HG02840 (cell line): ENCODE data around the gene CPNE2.
"Not testable (repeated sequence)": the region's sequence is repeated elsewhere in the genome, so short reads cannot be mapped to it uniquely, and the experiment has no call there.

ENCODE experiments used
- ATAC-seq: cut with Tn5 transposase; IDR thresholded peaks from one replicate; pipeline ENCODE4 v1.9.1; 2021; ENCODE audit warnings: mild to moderate bottlenecking, moderate library complexity, moderate number of reproducible peaks; ENCODE audit not compliant: unreplicated experiment, low FRiP score

CPNE2 gene

DNA sequence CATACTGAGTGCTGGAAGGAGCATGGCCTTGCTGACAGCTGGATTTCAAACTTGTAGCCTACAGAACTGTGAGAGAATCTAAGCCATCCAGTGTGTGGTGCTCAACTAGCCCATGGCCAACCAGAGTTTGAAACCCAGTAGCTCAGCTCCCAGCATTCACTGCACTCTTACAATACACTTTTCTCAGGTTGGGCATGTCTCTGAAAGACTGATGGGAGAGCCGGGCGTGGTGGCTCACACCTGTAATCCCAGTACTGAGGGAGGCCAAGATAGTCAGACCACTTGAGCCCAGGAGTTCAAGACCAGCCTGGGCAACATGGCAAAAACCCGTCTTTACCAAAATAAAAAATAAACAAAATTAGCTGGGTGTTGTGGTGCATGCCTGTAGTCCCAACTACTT is 3.8 kb downstream of the CPNE2 start:
- ATAC-seq, result no peak

DNA sequence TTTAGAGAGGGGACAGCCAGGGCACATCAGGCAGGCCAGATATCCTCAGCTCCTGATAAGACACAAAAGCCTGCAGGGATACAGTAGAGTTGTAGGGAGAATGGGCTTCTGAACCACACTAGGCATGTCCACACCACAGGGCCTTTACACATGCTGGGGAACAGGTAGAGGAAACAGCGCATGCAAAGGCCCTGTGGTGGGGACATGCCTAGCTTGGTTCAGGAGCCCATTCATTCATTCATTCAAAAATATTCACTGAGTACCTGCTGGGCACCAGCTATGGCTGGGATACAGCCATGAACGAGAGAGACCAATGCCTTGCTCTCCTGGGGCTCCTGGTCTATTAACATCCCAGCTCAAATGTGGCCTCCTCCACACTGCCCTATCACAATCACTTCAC is 4.4 kb downstream of the CPNE2 start:
- no peak for ATAC-seq

DNA sequence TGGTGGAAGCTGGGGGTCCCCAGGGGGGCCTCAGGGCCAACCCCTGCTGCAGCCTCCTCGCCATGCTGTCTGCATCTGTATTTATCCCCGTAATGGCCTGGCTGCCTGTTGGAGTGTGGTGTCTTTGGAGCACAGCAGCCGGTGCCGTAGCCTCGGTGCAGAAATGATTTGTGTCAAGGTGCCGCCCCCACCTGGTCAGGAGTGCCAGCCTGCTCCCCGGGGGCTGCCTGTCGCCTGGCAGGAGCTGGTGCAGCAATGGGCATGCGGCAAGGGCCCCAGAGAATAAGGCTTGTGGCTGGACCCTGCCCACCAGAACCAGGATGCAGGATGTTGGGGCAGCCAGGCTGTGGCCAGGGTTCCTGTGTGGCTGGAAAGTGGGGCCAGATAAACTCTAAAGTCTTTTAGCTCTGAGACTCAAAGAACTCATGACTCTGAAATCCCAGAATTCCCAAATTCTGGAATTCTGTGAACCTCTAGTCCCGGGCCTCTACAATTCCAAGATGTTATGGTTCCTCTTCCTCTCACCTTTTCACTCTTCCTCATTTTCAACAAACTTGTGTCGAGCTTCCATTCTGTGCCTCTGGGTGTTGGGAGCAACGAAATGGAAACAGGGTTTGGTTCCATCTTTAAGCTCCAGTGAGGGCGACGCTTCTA is 5.9 kb downstream of the CPNE2 start:
- no peak for ATAC-seq

DNA sequence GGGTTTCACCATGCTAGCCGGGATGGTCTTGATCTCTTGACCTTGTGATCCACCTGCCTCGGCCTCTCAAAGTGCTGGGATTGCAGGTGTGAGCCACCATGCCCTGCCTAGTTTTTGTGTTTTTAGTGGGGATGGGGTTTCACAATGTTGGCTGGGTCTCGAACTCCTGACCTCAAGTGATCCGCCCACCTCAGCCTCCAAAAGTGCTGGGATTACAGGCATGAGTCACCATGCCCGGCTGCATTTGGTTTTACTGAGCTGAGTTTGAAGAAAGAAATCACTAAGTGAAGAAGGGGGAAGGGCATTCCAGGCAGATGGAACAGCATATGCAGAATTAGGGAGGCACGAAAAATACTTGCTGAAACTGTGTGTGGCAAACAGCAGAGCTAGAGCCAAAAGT is 7.6 kb downstream of the CPNE2 start:
- not testable (repeated sequence) for ATAC-seq

DNA sequence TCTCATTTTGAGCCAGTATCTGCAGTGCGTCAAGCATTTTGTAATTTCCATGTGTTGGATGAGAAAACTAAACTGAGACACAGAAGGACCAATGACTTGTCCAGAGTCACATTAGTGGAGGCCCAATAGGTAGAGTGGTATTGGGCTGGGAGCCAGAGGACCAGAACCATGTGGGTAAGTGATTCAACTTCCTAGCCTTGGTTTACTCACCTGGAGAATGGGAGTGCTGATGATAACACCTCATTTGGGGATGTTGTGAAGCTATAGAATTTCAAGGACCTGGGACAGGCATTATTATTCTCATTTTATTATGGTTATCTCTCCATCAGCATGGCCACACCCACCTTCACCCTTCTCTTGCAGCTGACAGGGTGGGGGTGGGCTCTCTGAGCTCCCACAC is 8.1 kb downstream of the CPNE2 start:
- ATAC-seq, result no peak

DNA sequence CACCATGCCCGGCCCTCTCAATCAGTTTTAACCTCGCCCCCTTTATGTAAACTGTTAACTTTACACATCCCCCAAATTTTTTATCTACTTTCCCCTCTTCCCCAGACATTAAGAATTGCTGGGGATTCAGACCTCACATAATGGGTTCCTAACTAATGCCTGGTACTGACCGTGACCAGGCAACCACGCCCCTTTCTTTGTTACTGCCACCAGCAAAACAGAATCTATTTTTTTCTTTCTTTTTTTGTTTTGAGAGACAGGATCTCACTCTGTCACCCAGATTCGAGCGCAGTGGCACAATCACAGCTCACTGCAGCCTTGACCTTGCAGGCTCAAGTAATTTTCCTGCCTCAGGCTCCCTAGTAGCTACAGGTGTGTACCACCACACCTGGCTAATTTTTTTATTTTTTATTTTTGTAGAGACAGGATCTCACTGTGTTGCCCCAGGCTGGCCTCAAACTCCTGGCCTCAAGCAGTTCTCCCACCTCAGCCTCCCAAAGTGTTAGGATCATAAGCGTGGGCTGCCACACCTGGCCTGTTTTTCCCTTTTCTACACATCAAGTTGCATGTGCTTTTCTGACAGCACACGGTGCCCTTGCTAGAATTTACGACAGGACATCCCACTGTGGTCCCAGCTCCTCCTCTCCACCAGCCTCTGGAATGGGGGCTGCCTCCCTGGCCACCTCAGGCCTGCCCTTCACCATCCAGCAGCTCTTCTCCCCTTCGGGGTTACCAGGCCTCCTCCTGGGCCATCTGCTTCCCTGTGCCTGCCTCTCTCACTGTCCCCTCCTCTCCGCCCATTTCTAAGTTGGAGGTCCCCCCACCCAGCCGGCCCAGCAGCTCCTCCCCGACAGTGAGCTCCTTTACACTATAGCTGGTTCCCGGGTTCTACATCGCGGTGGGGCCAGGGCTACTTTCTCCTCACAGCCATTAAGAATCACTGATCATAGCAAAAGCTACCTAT is 10.8 kb downstream of the CPNE2 start:
- ATAC-seq, result no peak

DNA sequence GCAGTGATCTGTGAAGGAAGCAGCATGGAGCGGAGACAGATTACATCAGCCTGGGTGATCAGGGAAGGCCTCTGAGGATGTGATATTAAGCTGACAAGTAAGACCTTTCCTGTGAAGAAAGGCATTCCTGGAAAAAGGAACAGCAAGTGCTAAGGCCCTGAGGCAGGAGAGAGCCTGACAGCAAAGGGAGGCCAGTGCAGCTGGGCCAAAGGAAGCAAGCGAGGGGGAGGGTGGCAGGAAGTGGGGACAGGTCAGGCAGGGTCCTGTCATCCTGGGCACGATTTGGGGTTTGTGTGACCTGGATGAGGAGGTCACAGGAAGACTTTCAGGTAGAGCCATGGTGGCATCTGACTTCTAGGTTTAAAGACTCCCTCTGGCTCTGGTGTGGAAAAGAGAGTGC is 12.3 kb downstream of the CPNE2 start:
- no peak for ATAC-seq

DNA sequence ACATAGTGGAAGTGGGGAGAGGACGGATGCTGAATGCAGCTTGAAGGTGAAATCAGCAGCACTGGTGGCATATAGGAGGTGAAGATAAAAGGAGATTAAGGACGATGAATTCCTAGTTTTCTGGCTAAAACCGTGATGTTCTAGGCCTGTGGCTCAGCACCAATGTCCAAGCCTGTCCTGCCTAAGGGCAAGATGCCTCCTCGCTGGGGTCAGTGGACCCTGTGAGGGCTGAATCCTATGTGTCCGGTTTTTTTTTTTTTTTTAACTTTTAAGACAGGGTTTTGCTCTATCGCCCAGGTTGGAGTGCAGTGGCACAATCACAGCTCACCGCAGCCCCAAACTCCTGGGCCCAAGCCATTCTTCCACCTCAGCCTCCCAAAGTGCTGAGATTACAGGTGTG is 12.8 kb downstream of the CPNE2 start:
- no peak for ATAC-seq

DNA sequence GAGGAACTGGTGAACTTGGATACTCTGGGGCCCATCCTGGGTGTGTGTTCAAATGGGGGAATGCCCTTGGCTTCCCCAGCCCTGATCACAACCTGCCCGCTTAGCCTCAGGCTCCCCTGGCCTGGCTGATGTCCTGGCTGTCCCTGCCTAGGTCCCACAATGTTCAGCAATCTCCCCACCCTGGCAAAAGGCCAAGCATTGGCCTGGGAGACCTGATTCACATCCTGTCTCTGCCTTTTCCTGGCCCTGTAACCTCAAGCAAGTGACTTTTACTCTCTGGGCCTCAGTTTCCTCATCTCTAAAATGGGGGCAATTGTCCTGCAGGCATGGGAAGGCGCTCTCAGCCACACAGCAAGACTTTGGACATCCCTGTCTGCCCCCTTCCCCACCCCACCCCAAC is 14.4 kb downstream of the CPNE2 start:
- ATAC-seq, result no peak

DNA sequence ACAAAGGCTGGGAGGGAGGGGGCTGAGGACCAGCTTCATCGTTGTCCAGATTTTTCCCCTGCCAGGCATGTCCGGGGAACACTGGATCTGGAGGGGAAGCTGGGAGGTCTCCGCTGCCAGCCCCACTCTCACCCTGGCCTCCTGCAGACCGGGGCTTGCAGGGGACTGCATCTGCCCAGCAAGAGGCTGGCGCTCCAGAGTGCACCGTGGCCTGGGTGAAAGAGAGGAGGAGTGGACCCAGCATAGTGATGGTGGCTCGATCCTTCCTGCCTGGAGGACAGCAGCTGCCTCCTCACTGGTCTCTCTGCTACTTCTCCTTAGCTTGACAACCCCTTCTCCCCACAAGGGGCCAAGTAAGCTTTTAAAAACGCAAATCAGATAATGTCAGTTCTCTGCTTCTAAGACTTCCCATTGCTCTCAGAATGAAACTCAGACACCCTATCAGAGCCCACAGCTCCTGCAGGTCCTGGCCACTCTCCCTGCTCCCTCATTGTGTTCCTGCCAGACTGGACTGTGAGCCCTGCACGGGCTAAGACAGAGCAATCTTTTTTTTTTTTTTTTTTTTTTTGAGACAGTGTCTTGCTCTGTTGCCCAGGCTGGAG is 15.0 kb downstream of the CPNE2 start:
- ATAC-seq, result no peak

DNA sequence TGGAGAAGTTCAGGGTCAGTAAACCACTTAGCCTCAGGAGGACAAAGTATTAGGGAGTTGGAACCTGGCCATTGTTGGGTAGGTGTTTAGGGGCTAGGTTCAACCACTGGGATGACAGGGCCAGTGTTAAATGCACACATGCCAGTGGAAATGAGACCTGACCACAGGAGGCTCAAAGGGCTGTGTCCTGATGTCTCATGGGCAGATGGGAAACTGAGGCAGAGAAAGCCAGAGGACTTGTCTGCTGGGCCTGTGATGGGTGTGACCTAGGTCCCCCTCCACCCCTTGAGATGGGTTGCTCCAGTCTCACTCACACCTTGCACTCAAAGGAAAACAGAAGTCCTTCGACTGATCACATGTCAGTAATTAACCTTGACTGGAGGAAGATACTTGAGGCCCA is 16.0 kb downstream of the CPNE2 start:
- no peak for ATAC-seq

DNA sequence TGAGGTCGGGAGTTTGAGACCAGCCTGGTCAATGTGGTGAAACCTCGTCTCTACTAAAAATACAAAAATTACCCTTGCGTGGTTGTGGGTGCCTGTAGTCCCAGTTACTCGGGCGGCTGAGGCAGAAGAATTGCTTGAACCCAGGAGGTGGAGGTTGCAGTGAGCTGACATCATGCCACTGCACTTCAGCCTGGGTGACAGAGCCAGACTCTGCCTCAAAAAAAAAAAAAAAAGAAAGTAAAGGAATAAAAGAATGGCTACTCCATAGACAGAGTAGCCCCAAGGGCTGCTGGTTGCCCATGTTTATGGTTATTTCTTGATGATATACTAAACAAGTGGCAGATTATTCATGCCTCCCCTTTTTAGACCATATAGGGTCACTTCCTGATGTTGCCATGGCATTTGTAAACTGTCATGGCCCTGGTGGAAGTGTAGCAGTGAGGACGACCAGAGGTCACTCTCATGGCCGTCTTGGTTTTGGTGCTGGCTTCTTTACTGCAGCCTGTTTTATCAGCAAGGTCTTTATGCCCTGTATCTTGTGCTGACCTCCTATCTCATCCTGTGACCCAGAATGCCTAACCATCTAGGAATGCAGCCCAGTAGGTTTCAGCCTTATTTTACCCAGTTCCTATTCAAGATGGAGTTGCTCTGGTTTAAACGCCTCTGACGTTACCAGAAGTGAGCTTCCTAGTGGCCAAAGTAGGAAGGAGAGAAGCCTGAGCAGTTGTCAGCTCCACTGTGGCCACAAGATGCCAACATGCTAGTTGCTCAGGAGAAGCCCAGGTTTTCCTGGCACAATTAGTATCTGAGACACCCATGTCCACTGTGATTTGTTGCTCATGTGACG is 17.1 kb downstream of the CPNE2 start:
- not testable (repeated sequence) for ATAC-seq

DNA sequence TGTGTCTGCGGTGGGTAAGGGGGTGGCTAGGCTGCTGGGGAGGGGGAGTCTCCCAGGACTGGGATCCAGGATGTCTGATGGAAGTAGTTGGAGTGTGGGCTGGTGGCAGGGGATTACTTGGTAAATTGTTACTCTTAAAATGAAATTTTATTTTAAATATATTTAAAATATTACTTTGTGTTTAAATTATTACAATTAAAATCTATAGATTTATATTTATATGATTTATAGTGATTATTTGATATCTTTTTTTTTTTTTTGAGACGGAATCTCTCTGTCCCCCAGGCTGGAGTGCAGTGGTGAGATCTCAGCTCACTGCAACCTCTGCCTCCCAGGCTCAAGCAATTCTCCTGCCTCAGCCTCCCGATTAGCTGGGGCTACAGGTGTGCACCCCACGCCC is 18.6 kb downstream of the CPNE2 start:
- no peak for ATAC-seq

DNA sequence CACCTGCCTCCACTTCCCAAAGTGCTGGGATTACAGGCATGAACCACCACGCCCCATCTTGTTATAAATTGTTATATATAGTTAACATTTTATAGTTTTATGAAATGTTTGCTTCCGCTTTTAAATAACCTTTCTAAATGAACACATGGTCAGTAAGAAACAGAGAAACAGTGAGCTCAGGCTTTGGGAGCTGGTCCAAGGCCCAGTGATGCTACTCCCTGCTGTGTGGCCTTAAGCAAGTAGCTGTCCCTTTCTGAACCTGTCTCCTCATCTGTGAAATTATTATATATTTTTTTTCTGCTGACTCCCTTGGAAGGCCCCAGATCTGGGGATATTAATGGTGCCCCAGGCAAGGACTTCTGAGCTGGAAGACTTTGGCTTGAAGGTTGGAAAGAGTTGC is 19.0 kb downstream of the CPNE2 start:
- no peak for ATAC-seq

DNA sequence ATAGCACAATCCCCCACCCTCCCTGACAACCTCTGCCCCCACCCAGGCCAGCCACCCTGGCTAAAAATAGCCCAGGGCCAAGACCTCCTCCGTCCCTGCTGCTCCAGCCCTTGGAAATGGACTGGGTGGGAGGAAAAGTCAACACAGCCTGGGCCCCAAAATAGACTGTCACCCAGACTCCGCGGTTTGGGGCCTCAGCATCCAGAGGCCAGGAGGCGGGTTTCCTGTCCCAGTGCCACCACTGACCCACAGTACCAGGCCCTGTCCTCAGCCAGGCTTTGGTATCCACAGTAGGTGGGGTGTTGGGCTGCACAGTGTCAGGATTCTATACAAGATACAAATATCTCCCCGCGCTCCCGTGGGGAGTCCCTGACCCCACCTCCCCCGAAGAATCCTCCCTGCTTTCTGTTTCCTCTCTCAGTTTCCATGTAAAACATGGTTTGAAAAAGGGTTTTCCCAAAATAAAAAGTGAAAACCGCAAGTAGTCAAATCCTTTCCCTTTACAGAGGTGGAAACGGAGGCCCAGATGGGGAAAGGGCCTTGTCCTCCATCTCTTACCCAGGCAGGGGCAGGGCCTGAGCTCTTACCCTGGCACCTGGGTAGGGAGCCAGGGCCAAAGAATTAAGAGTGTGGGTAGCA is 20.1 kb downstream of the CPNE2 start:
- no peak for ATAC-seq

DNA sequence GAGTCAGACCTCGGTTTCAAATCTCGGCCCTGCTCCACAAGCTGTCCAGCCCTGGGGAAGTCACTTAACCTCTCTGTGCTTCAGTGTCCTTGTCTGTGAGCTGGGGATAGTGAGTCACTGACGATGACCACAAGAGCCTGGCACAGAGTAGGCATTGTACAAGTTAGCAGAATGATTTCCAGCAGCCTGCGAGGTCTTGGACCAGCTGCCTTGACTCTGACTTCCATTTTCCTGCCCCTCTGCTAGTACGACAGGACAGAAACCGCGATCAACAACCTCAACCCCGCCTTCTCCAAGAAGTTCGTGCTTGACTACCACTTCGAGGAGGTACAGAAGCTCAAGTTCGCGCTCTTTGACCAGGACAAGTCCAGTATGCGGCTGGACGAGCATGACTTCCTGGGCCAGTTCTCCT is 20.7 kb downstream of the CPNE2 start:
- no peak for ATAC-seq

DNA sequence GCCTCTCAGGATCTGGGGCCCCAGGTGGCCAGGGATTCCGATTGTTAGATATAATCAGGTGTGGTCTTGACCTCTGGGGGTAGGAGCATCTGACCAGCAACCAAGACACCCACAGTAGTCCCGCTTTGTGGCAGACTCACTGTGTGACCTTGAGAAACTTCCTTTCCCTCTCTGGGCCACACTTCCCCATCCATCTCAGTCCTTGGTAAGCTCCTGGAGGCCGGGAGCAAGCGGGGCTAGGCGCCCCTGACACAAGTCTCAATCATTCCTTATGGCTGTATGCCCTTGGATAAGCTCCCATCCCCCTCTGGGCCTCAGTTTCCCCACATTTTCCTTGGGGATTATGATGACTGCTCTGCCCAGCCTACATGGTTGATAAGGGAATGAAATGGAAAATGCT is 21.3 kb downstream of the CPNE2 start:
- ATAC-seq, result no peak

DNA sequence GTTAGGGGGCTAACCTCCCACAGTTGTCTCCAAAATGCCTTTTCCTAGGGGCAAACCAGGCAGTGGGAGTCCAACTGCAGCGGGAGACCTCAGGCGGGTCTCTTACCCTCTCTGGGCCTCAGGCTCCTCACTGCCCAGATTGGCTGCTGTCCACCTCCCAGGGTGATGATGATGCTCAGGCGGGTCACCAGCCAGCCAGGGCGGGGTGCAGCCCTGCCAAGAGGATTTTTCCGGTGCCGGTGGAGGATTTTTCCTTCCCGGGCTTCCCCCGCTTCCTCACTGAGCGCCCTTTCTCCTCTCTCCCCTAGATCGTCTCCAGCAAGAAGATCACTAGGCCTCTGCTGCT is 22.8 kb downstream of the CPNE2 start:
- ATAC-seq, result no peak

DNA sequence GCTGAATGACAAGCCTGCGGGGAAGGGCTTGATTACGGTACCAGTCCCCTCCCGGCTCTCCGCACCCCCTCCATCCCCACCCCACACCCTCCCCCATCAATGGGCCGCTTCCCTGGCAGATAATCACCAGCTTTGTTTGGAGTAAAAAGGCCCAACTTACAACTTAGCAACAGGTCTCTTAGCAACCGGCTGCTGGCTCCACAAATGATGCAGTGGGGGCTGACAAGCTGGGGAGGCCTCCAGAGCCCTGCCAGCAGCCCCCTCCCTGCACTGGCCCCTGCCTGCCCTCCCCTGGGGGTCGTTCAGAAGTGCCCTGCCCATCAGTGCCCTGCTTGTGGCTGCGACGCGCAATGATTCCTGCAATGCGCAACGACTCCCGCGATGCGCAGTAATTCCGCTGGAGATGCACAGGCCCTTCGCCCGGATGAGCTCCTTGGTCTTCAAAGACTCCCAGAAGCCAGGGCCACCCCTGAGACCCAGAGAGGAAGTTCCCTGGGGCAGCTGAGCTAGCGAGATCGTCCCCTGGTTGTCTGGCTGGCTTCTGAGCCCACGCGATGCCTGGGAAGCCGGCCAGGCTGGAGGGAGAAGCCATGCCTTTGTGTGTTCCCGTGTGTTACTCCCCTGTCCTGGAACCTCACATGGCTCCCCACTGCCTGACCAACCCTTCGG is 23.3 kb downstream of the CPNE2 start:
- ATAC-seq, result no peak
